Keratinocyte (primary cell): ENCODE data around the gene CHERP. TPM values are rescaled to one million over a fixed set of nuclear protein-coding genes. Genes with fewer than 3 reads are reported as not detected.

Experiments used
- DNase-seq: peaks from one replicate; pipeline ENCODE4 v3.0.0-alpha.2; 2011; ENCODE audit warnings: low read depth, missing footprints, low spot score
- FAIRE-seq: peaks from 2 replicates; lab custom pipeline; 2011; peaks lifted over from hg19 to GRCh38; lab: Jason Lieb, UNC
- H2AFZ ChIP-seq: 2 replicates; pipeline ENCODE4 v1.6.0; 2012; ENCODE audit warnings: low read length, control low read depth, inconsistent platforms; ENCODE audit not compliant: control insufficient read depth
- H3K27ac ChIP-seq: 2 replicates; pipeline ENCODE4 v1.5.1; 2011; ENCODE audit warnings: low read length; ENCODE audit not compliant: control insufficient read depth, insufficient read depth
- H3K27me3 ChIP-seq: 3 replicates; pipeline ENCODE4 v1.6.0; 2011; ENCODE audit warnings: low read length; ENCODE audit not compliant: control insufficient read depth, insufficient read depth; ENCODE audit errors: extremely low read depth
- H3K36me3 ChIP-seq, 2 experiments: 2 replicates in 1 of 2; 3 replicates in 1 of 2; pipeline ENCODE4 v1.5.1; 2011; ENCODE audit warnings: low read length in 2 of 2, mild to moderate bottlenecking in 1 of 2; ENCODE audit not compliant: control insufficient read depth in 2 of 2, insufficient read depth in 2 of 2; ENCODE audit errors: extremely low read depth in 1 of 2
- H3K4me1 ChIP-seq: 3 replicates; pipeline ENCODE4 v1.5.1; 2011; ENCODE audit warnings: low read length; ENCODE audit not compliant: control insufficient read depth, insufficient read depth; ENCODE audit errors: extremely low read depth
- H3K4me2 ChIP-seq: 3 replicates; pipeline ENCODE4 v1.6.0; 2011; ENCODE audit warnings: low read depth, low read length; ENCODE audit not compliant: control insufficient read depth, insufficient read depth; ENCODE audit errors: extremely low read depth
- H3K4me3 ChIP-seq, 3 experiments: fragments of 200-600 bp in 1 of 3; sonication (generic) in 1 of 3; 2 replicates in 2 of 3; 3 replicates in 1 of 3; pipeline ENCODE4 v1.5.1; 2011 to 2016; ENCODE audit warnings: low read length in 3 of 3, mild to moderate bottlenecking in 3 of 3, control low read depth in 2 of 3, inconsistent platforms in 1 of 3, low read depth in 1 of 3, mixed read lengths in 1 of 3, mixed run types in 1 of 3, moderate library complexity in 1 of 3; ENCODE audit not compliant: control insufficient read depth in 2 of 3, insufficient read depth in 2 of 3; ENCODE audit errors: extremely low read depth in 1 of 3
- H3K79me2 ChIP-seq: 2 replicates; pipeline ENCODE4 v1.6.0; 2012; ENCODE audit warnings: low read length; ENCODE audit not compliant: control insufficient read depth, insufficient read depth
- H3K9ac ChIP-seq: 3 replicates; pipeline ENCODE4 v1.6.0; 2011; ENCODE audit warnings: low read length; ENCODE audit not compliant: control insufficient read depth, insufficient read depth; ENCODE audit errors: extremely low read depth
- H3K9me1 ChIP-seq: 3 replicates; pipeline ENCODE4 v1.6.0; 2011; ENCODE audit warnings: low read length; ENCODE audit not compliant: control insufficient read depth, insufficient read depth; ENCODE audit errors: extremely low read depth
- H3K9me3 ChIP-seq: 2 replicates; pipeline ENCODE4 v1.5.1; 2012; ENCODE audit warnings: low read depth, low read length; ENCODE audit not compliant: control insufficient read depth
- H4K20me1 ChIP-seq: 3 replicates; pipeline ENCODE4 v1.6.0; 2011; ENCODE audit warnings: low read length; ENCODE audit not compliant: control insufficient read depth, insufficient read depth; ENCODE audit errors: extremely low read depth
- EZH2 ChIP-seq: IDR thresholded peaks from one replicate; pipeline ENCODE4 v1.6.1; 2012; ENCODE audit warnings: inconsistent platforms, mild to moderate bottlenecking, low read length, moderate library complexity
- dilution Hi-C: fragments of 300-500 bp; cut with MboI; formaldehyde crosslinking; loops from one replicate; pipeline ENCODE4 v1.7.0; 2020; ENCODE audit warnings: low sequenced_read_pairs; ENCODE audit not compliant: extremely low pct_ligation_motif_present
- polyA plus RNA-seq, 5 experiments: library from polyadenylated mRNA; depleted of rRNA in 3 of 5; stranded (reverse) in 3 of 5; stranded (forward) in 1 of 5; unstranded in 1 of 5; fragments of >200 nt; gene quantifications; 1 replicate in 1 of 5; 2 replicates in 3 of 5; 3 replicates in 1 of 5; pipeline versions ENCODE4 v1.2.1 to v1.2.3, GENCODE V29; 2011 to 2012; ENCODE audit warnings: missing spikeins in 2 of 5, low read depth in 1 of 5, low replicate concordance in 1 of 5
- TF ChIP-seq, protein P1 (sequence below), 3 experiments: IDR thresholded peaks in 1 of 3; conservative IDR thresholded peaks in 1 of 3; optimal IDR thresholded peaks in 1 of 3; 2 replicates in 2 of 3; 3 replicates in 1 of 3; pipeline versions ENCODE3 to v1.5.1; 2011; ENCODE audit warnings: low read length in 3 of 3, mild to moderate bottlenecking in 3 of 3, moderate library complexity in 2 of 3, control low read depth in 1 of 3, inconsistent platforms in 1 of 3; ENCODE audit not compliant: insufficient read depth in 2 of 3; ENCODE audit errors: extremely low read depth in 1 of 3

CHERP gene
- polyA plus RNA-seq, 1 donor (not counting 4 experiments of a cell fraction or from before 2014, with no cell fraction given), result 3.6 TPM

GRCh38 chr19:16476401-16476800 lies 65.8 kb downstream of the CHERP start:
- no peak overlapping the region for H3K9ac ChIP-seq
- no peaks in the 10 kb centered on the region for H3K27me3 ChIP-seq
- FAIRE-seq, result no peak
- H3K9me1 ChIP-seq, result no peaks in the 10 kb centered on the region
- no peak overlapping the region for H3K27ac ChIP-seq
- dilution Hi-C loops, result no loop called here
- H3K9me3 ChIP-seq, result no peaks in the 10 kb centered on the region
- H3K4me3 ChIP-seq, result no peak overlapping the region
- no peaks in the 10 kb centered on the region for H3K4me1 ChIP-seq
- H3K79me2 ChIP-seq, result peaks cover 2% of the 10 kb centered on the region
- no peaks in the 10 kb centered on the region for H3K36me3 ChIP-seq
- TF ChIP-seq, protein P1, sequence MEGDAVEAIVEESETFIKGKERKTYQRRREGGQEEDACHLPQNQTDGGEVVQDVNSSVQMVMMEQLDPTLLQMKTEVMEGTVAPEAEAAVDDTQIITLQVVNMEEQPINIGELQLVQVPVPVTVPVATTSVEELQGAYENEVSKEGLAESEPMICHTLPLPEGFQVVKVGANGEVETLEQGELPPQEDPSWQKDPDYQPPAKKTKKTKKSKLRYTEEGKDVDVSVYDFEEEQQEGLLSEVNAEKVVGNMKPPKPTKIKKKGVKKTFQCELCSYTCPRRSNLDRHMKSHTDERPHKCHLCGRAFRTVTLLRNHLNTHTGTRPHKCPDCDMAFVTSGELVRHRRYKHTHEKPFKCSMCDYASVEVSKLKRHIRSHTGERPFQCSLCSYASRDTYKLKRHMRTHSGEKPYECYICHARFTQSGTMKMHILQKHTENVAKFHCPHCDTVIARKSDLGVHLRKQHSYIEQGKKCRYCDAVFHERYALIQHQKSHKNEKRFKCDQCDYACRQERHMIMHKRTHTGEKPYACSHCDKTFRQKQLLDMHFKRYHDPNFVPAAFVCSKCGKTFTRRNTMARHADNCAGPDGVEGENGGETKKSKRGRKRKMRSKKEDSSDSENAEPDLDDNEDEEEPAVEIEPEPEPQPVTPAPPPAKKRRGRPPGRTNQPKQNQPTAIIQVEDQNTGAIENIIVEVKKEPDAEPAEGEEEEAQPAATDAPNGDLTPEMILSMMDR (optimal IDR thresholded peaks at IDR 0.05 in 1 of 3, IDR thresholded peaks at IDR 0.05 in 1 of 3, conservative IDR thresholded peaks at IDR 0.05 in 1 of 3; ENCODE audit: extremely low read depth in 1 of 3, insufficient read depth in 2 of 3, low read length in 3 of 3), result no peak
- TF ChIP-seq EZH2, result no peak
- no peaks in the 10 kb centered on the region for H4K20me1 ChIP-seq
- DNase-seq, result no peak
- no peak overlapping the region for H3K4me2 ChIP-seq
- H2AFZ ChIP-seq, result no peak overlapping the region

DNA sequence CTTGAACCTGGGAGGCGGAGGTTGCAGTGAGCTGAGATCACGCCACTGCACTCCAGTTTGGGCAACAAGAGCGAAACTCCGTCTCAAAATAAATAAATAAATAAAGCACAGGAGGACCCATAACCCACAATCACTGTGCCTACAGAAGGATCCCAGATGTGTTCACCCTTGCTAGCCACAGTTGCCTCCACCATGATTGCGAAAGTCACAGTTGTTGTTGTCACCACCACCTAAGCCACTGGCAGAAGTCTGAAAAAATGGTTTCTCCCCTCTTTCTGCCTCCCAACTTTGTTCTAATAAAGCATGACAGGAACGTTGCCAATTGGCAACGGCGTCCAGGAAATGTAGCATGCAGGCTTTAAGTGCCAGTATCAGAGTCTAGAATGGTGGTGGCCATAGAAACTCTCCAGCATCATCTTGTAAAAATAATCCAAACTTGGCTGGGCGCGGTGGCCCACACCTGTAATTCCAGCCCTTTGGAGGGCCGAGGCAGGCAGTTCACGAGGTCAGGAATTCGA lies 68.3 kb downstream of the CHERP start:
- Histone ChIP-seq H3K4me3 (no peak overlapping the region), H2AFZ (no peak overlapping the region), H3K27me3 (no peaks in the 10 kb centered on the region), H3K79me2 (peaks cover 22% of the 10 kb centered on the region), H4K20me1 (no peaks in the 10 kb centered on the region), H3K9me3 (no peaks in the 10 kb centered on the region), H3K4me1 (peaks cover 16% of the 10 kb centered on the region), H3K27ac (no peak overlapping the region), H3K4me2 (no peak overlapping the region), H3K9me1 (no peaks in the 10 kb centered on the region), H3K9ac (no peak overlapping the region), H3K36me3 (peaks cover 0 to 4% of the 10 kb centered on the region in 2 experiments)
- FAIRE-seq (no peak), DNase-seq (no peak)
- TF ChIP-seq, protein P1 (optimal IDR thresholded peaks at IDR 0.05 in 1 of 3, IDR thresholded peaks at IDR 0.05 in 1 of 3, conservative IDR thresholded peaks at IDR 0.05 in 1 of 3; ENCODE audit: extremely low read depth in 1 of 3, insufficient read depth in 2 of 3, low read length in 3 of 3), result no peak
- TF ChIP-seq EZH2, result no peak
- dilution Hi-C loops, result no loop called here
